K562 (cell line): ENCODE data around the gene ZNF750. TPM values are rescaled to one million over a fixed set of nuclear protein-coding genes. Genes with fewer than 3 reads are reported as not detected.

Source experiments
- CHD4 ChIP-seq: fragments of 200-600 bp; sonication (generic); IDR thresholded peaks from 3 replicates; pipeline ENCODE4 v1.6.1; 2012; ENCODE audit warnings: low read depth, mild to moderate bottlenecking, mixed read lengths, low read length, inconsistent platforms; ENCODE audit not compliant: insufficient read depth, insufficient replicate concordance, poor library complexity, severe bottlenecking
- EP400 ChIP-seq: fragments of 450-650 bp; IDR thresholded peaks from 2 replicates; pipeline ENCODE4 v1.6.1; 2017; ENCODE audit warnings: antibody characterized with exemption, mild to moderate bottlenecking, moderate library complexity
- FOXJ3 ChIP-seq: sonication (generic); formaldehyde crosslinking; IDR thresholded peaks from 2 replicates; pipeline ENCODE4 v1.4.0; 2020; ENCODE audit warnings: mild to moderate bottlenecking, missing genetic modification reagents
- FUS ChIP-seq: fragments of 200-400 bp; formaldehyde crosslinking; optimal IDR thresholded peaks from 2 replicates; pipeline ENCODE3; 2017; ENCODE audit warnings: low read depth, low read length
- HDAC6 ChIP-seq: IDR thresholded peaks from 2 replicates; pipeline ENCODE4 v1.6.1; 2012; ENCODE audit warnings: low read depth, mild to moderate bottlenecking, control low read depth, inconsistent platforms, low read length, moderate library complexity
- NCOA1 ChIP-seq: fragments of 450-650 bp; IDR thresholded peaks from 2 replicates; pipeline ENCODE4 v1.6.1; 2016; ENCODE audit warnings: low read depth
- PRPF4 ChIP-seq: fragments of 200-400 bp; formaldehyde crosslinking; IDR thresholded peaks from one replicate; pipeline ENCODE4 v1.6.1; 2017; ENCODE audit warnings: low read length, low read depth, mild to moderate bottlenecking; ENCODE audit not compliant: insufficient read depth, poor library complexity, severe bottlenecking
- SMAD3 ChIP-seq: fragments of 450-650 bp; formaldehyde crosslinking; conservative IDR thresholded peaks from 2 replicates; pipeline ENCODE4 v1.4.0; 2020; ENCODE audit warnings: mild to moderate bottlenecking
- ZFP1 ChIP-seq: fragments of 450-650 bp; formaldehyde crosslinking; IDR thresholded peaks from 2 replicates; pipeline ENCODE4 v1.4.0; 2020; ENCODE audit warnings: mild to moderate bottlenecking, mixed read lengths
- ZFP36 ChIP-seq: fragments of 150-350 bp; IDR thresholded peaks from 2 replicates; pipeline ENCODE4 v1.6.1; 2018; ENCODE audit warnings: low read length, low read depth; ENCODE audit not compliant: partially characterized antibody
- ZZZ3 ChIP-seq: fragments of 450-650 bp; IDR thresholded peaks from 2 replicates; pipeline ENCODE4 v1.6.1; 2016; ENCODE audit warnings: antibody characterized with exemption, mild to moderate bottlenecking, moderate library complexity
- polyA plus RNA-seq, 8 experiments: library from polyadenylated mRNA; depleted of rRNA in 4 of 8; stranded (reverse) in 5 of 8; unstranded in 3 of 8; fragments of >200 nt; fragmentation: Nextera tagmentation in 2 of 8; fragmentation: Illumina TruSeq in 1 of 8; extraction: Ambion mirVana in 2 of 8; extraction: Trizol in 1 of 8; gene quantifications; 2 replicates each; pipeline versions ENCODE4 v1.2.1 to v1.2.3, GENCODE V29; 2011 to 2014; ENCODE audit warnings: inconsistent platforms in 1 of 8, missing spikeins in 1 of 8
- total RNA-seq, 7 experiments: library from RNA; depleted of rRNA in 6 of 7; stranded (reverse); fragments of >200 nt in 6 of 7; fragmentation: Illumina TruSeq in 2 of 7; extraction: Trizol in 2 of 7; gene quantifications; 2 replicates each; pipeline versions ENCODE4 v1.2.1 to v1.2.3, GENCODE V29; 2011 to 2021; ENCODE audit warnings: low replicate concordance in 1 of 7
- TF ChIP-seq, protein P1 (sequence below): sonication (generic); formaldehyde crosslinking; IDR thresholded peaks from 2 replicates; pipeline ENCODE4 v1.8.0; 2023; ENCODE audit warnings: missing genetic modification reagents, mild to moderate bottlenecking, borderline replicate concordance
- TF ChIP-seq, protein P2 (sequence below): fragments of 450-650 bp; IDR thresholded peaks from 2 replicates; pipeline ENCODE4 v1.6.1; 2016; ENCODE audit warnings: mild to moderate bottlenecking
- TF ChIP-seq, protein P3 (sequence below): fragments of 250-450 bp; sonication (Bioruptor Pico); IDR thresholded peaks from 2 replicates; pipeline ENCODE4 v1.5.0; 2021; ENCODE audit warnings: mild to moderate bottlenecking, moderate library complexity
- TF ChIP-seq, protein P4 (sequence below): fragments of 250-450 bp; sonication (Bioruptor Pico); IDR thresholded peaks from 2 replicates; pipeline ENCODE4 v1.5.0; 2021

Gene ZNF750
- total and polyA plus RNA-seq, 9 of the 15 experiments (the other 6 are each of a cell fraction or from before 2014, with no cell fraction given): not detected

DNA sequence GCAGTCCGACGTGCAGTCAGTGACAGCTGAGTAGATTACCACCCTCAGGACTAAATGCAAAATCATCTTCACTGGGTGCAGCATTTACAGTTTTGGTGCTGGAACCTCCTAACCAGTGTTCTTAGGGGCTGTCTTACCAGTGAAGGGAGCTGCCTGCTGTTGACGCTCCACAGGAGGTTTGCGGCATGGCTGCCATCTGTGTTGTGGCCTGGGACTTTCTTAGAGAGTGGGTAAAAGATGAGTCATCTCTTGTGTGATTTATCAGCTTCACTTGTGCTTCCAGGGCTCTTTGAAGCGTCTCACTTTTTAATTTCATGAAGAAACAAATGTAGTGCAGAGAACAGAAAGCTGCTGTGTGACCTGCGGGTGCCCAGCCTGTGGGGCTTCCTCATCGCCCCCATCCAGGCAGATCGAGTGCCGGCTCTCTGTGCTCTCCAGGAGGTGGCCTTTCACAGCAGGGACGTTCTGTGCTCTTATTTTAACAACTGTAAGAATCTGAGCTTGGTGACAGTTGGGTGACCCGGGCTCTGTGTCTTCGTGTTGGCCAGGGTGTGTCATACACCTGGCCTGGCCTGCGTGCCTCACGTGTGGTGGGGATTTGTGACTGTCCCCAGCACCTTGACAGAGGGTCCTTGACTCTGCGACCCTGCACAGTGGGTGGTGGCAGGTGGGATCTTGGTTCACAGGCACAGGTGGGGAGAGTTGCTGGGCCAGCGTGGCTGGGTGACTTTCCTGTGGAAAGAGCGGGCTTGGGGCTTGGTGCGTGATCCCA is 24.3 kb upstream of the ZNF750 start (continued):
- TF ChIP-seq, protein P1, sequence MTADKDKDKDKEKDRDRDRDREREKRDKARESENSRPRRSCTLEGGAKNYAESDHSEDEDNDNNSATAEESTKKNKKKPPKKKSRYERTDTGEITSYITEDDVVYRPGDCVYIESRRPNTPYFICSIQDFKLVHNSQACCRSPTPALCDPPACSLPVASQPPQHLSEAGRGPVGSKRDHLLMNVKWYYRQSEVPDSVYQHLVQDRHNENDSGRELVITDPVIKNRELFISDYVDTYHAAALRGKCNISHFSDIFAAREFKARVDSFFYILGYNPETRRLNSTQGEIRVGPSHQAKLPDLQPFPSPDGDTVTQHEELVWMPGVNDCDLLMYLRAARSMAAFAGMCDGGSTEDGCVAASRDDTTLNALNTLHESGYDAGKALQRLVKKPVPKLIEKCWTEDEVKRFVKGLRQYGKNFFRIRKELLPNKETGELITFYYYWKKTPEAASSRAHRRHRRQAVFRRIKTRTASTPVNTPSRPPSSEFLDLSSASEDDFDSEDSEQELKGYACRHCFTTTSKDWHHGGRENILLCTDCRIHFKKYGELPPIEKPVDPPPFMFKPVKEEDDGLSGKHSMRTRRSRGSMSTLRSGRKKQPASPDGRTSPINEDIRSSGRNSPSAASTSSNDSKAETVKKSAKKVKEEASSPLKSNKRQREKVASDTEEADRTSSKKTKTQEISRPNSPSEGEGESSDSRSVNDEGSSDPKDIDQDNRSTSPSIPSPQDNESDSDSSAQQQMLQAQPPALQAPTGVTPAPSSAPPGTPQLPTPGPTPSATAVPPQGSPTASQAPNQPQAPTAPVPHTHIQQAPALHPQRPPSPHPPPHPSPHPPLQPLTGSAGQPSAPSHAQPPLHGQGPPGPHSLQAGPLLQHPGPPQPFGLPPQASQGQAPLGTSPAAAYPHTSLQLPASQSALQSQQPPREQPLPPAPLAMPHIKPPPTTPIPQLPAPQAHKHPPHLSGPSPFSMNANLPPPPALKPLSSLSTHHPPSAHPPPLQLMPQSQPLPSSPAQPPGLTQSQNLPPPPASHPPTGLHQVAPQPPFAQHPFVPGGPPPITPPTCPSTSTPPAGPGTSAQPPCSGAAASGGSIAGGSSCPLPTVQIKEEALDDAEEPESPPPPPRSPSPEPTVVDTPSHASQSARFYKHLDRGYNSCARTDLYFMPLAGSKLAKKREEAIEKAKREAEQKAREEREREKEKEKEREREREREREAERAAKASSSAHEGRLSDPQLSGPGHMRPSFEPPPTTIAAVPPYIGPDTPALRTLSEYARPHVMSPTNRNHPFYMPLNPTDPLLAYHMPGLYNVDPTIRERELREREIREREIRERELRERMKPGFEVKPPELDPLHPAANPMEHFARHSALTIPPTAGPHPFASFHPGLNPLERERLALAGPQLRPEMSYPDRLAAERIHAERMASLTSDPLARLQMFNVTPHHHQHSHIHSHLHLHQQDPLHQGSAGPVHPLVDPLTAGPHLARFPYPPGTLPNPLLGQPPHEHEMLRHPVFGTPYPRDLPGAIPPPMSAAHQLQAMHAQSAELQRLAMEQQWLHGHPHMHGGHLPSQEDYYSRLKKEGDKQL (CRISPR knock-in tag): no peak
- TF ChIP-seq PRPF4: no peak
- no peak for TF ChIP-seq CHD4
- TF ChIP-seq, protein P2, sequence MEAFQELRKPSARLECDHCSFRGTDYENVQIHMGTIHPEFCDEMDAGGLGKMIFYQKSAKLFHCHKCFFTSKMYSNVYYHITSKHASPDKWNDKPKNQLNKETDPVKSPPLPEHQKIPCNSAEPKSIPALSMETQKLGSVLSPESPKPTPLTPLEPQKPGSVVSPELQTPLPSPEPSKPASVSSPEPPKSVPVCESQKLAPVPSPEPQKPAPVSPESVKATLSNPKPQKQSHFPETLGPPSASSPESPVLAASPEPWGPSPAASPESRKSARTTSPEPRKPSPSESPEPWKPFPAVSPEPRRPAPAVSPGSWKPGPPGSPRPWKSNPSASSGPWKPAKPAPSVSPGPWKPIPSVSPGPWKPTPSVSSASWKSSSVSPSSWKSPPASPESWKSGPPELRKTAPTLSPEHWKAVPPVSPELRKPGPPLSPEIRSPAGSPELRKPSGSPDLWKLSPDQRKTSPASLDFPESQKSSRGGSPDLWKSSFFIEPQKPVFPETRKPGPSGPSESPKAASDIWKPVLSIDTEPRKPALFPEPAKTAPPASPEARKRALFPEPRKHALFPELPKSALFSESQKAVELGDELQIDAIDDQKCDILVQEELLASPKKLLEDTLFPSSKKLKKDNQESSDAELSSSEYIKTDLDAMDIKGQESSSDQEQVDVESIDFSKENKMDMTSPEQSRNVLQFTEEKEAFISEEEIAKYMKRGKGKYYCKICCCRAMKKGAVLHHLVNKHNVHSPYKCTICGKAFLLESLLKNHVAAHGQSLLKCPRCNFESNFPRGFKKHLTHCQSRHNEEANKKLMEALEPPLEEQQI: no peak
- TF ChIP-seq ZFP36: no peak
- TF ChIP-seq FOXJ3 (CRISPR knock-in tag): no peak
- TF ChIP-seq ZFP1: no peak
- TF ChIP-seq, protein P3, sequence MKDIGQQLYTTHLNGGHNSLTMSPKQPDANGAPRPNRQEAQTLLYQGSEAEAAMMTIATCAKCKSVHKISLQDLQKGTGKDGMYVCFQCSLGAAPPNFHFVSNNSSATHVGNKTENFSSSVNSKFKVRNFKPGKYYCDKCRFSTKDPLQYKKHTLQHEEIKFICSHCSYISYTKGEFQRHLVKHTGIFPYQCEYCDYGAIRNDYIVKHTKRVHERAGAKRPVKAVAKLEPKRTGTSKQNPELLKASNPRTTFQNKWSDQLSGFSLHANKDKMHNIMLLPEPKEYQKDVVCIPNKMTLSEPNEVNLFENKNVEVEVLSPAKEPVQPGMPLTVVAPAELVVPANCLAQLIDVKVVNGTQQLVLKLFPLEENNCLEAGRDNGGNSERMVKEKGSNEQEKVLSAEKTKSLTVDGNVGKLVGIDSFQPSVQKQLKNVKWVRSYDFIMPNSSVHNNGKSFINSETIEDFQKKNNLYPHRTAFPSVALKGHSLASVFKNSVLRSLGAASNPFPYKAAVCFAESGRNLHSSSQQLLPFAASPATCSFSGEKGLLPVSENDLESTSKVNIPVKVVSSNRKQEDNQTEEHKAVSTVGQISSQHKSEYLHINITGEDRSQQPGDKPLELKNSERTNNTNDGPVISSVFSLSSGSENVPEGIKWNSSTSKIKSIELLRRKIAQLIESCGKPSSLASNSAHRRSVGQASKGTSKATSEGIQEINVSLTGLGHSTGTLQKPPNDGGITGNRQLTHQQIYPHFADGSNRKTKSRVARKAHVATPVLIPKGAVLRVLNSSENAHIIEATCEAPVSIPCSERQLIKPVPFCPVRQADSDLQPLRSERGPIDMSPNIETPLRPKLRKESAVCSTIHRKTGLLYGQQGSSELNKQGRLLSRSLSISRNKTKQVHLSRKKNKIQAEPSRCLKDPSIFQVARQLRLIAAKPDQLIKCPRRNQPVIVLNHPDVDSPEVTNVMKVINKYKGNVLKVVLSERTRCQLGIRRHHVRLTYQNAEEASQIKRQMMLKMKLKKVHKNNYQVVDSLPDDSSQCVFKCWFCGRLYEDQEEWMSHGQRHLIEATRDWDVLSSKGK: no peak
- no peak for TF ChIP-seq ZZZ3
- TF ChIP-seq, protein P4, sequence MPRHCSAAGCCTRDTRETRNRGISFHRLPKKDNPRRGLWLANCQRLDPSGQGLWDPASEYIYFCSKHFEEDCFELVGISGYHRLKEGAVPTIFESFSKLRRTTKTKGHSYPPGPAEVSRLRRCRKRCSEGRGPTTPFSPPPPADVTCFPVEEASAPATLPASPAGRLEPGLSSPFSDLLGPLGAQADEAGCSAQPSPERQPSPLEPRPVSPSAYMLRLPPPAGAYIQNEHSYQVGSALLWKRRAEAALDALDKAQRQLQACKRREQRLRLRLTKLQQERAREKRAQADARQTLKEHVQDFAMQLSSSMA (CRISPR knock-in tag): no peak
- TF ChIP-seq NCOA1: no peak
- TF ChIP-seq EP400: no peak
- TF ChIP-seq HDAC6: no peak
- no peak for TF ChIP-seq FUS
- TF ChIP-seq SMAD3 (CRISPR knock-in tag): no peak
